HG03565 (cell line): ENCODE measurements around the gene AHRR.
A peak's percentile ranks its signal among the peaks of the same experiment; 100 is the strongest.

Experiments used
- ATAC-seq: cut with Tn5 transposase; IDR thresholded peaks from one replicate; pipeline ENCODE4 v1.9.1; 2021; ENCODE audit warnings: mild to moderate bottlenecking, moderate library complexity; ENCODE audit not compliant: unreplicated experiment

The AHRR gene

GRCh38 chr5:435961-436640 lies 114.6 kb downstream of the AHRR start:
- no peak for ATAC-seq

GRCh38 chr5:436641-436975 lies 115.1 kb downstream of the AHRR start:
- ATAC-seq, result no peak

- no peak for ATAC-seq
Measured at GRCh38 chr5:437281-437771, 115.8 kb downstream of the AHRR start.

- ATAC-seq, result no peak
Measured at GRCh38 chr5:438481-438981, 117.0 kb downstream of the AHRR start.

GRCh38 chr5:439181-439580 lies 117.7 kb downstream of the AHRR start:
- no peak for ATAC-seq

- ATAC-seq, result no peak
Measured at GRCh38 chr5:439636-440035, 118.1 kb downstream of the AHRR start.

- no peak for ATAC-seq
Measured at GRCh38 chr5:440401-441201, 119.1 kb downstream of the AHRR start.

- ATAC-seq, result no peak
Measured at GRCh38 chr5:441996-442334, 120.5 kb downstream of the AHRR start.

GRCh38 chr5:442335-443238 lies 121.1 kb downstream of the AHRR start, which contains the start of gene EXOC3:
Gene EXOC3 (plus strand): TSS chr5:443176. CDS start chr5:446206, 3,030 bp downstream.
- ATAC-seq, result peak; percentile 73

- ATAC-seq, result no peak
Measured at GRCh38 chr5:443239-444151, 122.0 kb downstream of the AHRR start.

- ATAC-seq, result no peak
Measured at GRCh38 chr5:444226-444625, 122.7 kb downstream of the AHRR start.

- ATAC-seq, result no peak
Measured at GRCh38 chr5:445591-445990, 124.1 kb downstream of the AHRR start.

- no peak for ATAC-seq
Measured at GRCh38 chr5:446066-446882, 124.8 kb downstream of the AHRR start.

- no peak for ATAC-seq
Measured at GRCh38 chr5:446883-447263, 125.4 kb downstream of the AHRR start.

- no peak for ATAC-seq
Measured at GRCh38 chr5:447501-447900, 126.0 kb downstream of the AHRR start.

GRCh38 chr5:448061-448765 lies 126.7 kb downstream of the AHRR start:
- no peak for ATAC-seq

GRCh38 chr5:448766-449090 lies 127.2 kb downstream of the AHRR start:
- no peak for ATAC-seq

- ATAC-seq, result no peak
Measured at GRCh38 chr5:449151-449550, 127.6 kb downstream of the AHRR start.
